AG09319 (cell line): ENCODE measurements around the gene CDH23.

Source experiments
- DNase-seq: peaks from one replicate; pipeline ENCODE4 v3.0.0-alpha.2; 2010; ENCODE audit warnings: low read depth; ENCODE audit errors: extremely low read depth
- TF ChIP-seq, protein P1 (sequence below): IDR thresholded peaks from 2 replicates; pipeline ENCODE4 v1.5.1; 2011; ENCODE audit warnings: low read depth, mild to moderate bottlenecking, inconsistent platforms, low read length, moderate library complexity

The CDH23 gene

DNA sequence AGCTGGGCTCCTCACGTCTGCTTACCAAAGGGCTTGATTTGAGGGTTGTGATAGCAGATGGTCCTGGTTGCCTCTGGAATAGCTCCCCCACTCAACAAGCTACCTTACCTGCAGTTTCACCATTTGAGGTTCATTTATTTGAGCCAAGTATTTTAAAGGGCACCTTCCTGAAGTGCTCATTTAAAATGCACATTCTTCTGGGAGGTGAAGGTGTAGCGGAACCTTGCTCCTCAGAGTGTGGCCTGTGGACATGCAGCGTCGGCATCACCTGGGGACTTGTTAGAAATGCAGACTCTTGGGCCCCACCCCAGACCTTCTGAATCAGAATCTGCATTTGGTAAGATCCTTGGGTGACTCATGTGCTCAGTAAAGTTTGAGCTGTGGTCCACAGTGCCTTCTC lies 2.3 kb downstream of the CDH23 start:
- no peak for DNase-seq
- TF ChIP-seq, protein P1, sequence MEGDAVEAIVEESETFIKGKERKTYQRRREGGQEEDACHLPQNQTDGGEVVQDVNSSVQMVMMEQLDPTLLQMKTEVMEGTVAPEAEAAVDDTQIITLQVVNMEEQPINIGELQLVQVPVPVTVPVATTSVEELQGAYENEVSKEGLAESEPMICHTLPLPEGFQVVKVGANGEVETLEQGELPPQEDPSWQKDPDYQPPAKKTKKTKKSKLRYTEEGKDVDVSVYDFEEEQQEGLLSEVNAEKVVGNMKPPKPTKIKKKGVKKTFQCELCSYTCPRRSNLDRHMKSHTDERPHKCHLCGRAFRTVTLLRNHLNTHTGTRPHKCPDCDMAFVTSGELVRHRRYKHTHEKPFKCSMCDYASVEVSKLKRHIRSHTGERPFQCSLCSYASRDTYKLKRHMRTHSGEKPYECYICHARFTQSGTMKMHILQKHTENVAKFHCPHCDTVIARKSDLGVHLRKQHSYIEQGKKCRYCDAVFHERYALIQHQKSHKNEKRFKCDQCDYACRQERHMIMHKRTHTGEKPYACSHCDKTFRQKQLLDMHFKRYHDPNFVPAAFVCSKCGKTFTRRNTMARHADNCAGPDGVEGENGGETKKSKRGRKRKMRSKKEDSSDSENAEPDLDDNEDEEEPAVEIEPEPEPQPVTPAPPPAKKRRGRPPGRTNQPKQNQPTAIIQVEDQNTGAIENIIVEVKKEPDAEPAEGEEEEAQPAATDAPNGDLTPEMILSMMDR = no peak

DNA sequence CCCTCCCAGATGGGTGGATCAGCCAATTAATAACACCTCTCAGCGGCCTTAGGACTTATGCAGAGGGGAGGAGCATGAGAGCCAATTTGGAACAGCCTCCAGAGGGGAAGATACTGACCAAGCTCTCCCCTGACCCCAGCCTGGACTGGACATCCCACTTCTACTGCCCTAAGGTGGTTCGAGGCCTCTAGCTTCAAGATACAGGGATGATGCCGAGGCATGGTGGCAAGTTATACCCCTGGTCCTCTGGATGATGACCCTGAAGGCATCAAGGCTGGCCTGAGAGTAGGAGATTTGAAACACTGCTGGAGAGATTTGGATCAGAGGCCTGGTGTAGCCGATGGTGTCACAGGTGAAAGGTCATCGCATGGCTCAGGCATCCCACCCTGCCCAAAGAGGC lies 3.2 kb downstream of the CDH23 start:
- DNase-seq = no peak
- TF ChIP-seq, protein P1 = no peak

DNA sequence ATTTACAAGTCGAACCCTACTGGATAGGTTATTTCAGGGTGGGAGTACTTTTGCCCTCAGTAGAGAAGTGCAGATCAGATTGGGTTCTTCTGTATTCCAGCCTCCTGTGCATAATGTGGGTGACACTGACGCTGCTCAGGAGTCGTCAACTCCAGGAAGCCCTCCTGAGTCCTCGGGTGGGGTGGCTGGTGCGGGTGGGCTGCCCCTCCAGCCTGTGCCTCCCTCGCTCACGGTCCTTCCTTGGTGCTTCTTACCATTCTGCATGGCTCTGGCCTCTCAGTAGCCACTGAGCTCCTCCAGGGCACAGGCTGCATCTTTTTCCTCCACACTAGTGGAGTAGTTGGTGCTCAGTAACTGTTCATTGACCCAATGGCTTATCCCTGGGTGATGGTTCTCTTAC lies 4.3 kb downstream of the CDH23 start:
- no peak for DNase-seq
- TF ChIP-seq, protein P1 = no peak

DNA sequence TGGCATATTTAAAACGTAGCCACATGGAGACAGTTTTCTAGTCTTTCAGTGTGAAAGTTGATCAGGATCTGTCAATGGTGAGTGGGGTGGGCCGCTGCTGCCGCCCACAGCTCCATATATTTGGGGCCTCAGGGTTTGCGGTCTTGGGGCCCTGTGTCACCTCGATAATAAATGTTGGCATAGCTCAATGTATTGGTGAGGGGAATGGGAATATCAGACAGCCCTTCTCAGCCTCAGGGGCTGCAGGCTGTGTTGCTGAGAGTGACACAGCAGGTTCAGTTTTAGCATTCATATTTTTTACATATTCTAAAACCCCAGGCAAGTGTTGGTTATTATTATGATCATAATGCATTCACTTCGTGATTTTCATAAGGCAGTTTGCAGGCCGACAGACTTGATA lies 5.3 kb downstream of the CDH23 start:
- DNase-seq = no peak
- TF ChIP-seq, protein P1 = no peak

DNA sequence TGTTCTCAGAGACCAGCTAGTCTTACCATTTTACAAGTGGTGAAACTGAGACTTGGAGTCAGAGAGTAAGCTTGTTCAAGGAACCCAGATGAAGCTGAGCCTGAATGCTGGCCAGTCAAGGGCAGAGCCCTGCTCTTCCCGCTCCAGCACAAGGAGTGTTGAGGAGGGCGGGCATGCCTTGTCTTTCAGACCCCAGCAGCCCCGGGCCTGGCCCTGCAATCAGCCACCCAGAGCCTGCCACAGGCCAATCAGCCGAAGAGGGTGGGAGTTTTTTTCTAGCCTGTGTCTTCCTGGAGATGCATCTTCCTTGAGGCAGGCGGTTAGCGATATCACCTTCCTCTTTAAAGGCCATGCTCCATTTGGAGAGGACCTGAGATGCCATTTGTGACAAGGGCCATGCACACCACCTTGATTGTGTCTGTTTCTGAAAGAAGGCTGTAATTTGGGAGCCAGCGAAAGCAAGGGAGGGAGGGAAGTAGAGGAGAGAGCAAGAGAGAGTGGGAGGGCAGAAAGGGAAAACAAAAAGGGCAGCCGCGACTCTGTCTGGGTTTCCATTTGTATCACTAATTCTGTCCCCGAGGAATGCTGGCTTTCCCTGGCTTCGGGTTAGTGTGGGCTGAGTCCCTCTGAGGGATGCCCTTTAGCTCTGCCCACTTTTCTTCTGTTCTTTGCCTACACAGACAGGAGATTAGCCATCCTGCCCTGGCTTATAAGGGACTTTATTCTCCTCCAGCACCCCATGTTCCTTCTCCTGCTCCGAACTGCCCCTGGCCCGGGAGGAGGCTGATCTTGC lies 8.0 kb downstream of the CDH23 start:
- TF ChIP-seq, protein P1 = no peak
- no peak for DNase-seq

DNA sequence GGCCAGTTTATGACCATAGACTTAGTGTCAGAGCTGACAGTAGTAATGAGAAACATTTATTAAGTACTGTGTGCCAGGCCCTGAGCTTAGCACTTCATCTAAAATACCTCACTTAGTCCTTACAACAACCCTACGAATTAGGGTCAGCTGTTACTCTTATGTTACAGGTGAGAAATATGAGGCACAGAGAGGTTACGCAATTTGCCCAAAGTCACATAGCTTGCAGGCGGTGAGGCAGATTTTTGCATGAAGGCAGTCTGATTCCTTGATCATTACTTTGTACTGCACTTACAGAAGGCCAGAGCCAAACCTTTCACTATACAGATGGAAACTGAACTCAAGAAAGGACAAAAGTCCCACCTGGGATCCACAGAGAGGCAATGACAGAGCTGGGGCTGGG lies 10.2 kb downstream of the CDH23 start:
- TF ChIP-seq, protein P1 = no peak
- DNase-seq = no peak

DNA sequence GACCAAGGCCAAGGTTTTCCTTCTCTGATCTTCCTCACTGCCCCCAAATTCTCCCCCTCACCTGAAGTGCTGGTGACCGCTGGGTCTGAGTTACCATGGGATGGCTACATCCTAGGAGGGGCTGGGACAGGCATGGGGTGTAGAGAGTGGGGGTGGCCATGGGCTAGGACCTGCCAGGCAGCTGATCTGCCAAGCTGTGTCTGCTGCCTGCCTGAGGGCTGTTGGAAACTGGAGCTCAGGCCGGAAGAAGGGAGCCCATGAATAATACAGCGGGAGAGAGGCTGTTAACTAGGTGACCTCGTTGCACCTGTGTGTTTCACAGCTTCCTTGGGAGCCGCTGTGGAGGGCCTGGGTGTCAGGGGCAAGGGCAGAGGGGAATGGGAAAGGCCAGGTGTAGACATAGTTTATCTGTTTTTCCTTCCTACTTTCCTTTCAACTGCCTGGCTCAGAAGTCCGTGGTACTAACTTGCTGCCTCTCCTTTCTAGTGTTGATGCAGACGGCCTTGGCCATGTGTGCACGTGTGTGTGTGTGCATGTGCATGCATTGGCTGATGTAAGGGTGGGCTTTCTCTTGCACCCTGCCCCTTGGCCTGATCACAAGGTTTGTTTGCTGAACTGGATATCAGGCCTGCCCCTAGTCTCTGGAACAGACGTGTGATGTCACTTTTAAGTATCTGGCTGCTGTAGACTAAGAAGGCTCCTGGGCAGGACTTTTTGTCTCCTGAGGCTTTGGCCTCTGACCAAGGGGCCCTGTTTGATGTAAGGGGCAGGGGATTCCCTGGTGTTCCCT lies 11.9 kb downstream of the CDH23 start:
- TF ChIP-seq, protein P1 = no peak
- DNase-seq = no peak
